ENCODE measurements around the gene HSD17B14.
"Not testable (repeated sequence)": the region's sequence is repeated elsewhere in the genome, so short reads cannot be mapped to it uniquely, and the experiment has no call there.

HSD17B14 gene

DNA sequence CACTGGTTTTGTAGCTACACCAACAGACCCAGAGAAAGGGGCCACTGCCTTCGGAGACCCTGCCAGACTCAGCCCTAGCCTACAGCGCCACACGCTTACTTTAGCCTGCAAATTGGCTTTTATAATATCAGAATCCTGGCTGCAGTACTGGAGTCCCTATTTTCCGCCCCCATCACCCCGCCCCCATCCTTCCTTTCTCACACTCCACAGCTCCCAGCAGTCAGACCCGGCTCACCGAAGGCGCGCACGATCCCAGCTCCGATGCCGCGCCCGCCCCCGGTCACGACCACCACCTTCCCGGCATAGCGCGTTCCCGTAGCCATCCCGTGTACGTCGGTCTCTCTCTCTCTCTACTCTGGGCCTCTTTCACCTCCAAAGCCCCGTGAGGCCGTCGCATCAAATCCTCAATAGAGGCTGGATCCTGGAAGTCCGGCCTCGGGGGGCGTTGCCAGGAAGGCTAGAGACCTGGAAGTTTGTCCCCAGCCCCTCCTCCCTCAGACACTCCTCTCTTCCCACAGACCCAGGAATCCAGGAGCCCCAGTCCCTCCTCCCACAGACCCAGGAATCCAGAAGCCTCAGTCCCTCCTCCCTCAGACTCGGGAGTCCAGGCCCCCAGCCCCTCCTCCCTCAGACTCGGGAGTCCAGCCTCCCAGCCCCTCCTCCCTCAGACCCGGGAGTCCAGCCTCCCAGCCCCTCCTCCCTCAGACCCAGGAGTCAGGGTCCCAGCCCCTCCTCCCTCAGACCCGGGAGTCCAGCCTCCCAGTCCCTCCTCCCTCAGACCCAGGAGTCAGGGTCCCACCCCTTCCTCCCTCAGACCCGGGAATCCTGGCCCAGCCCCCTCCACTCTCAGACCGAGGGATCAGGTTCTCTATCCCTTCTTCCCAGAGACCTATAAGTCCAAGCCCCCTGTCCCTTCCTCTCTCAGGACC is at the start of gene HSD17B14:
Gene HSD17B14 (minus strand): TSS at position 403 of the 929 bp plus-strand sequence. CDS start 80 bp downstream, at position 323.
- no peak for DNase-seq

DNA sequence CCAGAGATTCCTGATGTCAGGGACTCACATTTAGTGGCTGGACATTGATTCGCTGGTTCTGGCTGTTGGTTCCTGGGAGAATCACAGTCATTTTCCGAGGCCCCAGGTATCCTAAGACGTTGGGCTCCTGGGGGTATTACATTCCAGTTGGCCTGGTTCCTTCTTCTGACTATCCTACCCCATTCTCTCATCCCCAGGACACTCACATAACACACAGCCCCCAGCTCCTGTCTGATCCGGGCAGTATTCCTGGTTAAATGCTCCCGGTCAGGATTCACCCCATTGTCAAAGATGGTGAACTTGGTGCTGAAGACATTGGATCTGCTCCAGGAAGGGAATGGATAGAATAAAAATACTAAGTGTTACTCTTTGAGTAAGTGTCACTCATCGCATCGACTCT is 47.4 kb upstream of the HSD17B14 start:
- DNase-seq, result peak; percentile 45

GRCh38 chr19:48881741-48882657 is 45.7 kb upstream of the HSD17B14 start:
- peak; percentile 64 for DNase-seq

- peak; percentile 38 for DNase-seq
These were observed 43.4 kb upstream of the HSD17B14 start for GRCh38 chr19:48879696-48880095.

DNA sequence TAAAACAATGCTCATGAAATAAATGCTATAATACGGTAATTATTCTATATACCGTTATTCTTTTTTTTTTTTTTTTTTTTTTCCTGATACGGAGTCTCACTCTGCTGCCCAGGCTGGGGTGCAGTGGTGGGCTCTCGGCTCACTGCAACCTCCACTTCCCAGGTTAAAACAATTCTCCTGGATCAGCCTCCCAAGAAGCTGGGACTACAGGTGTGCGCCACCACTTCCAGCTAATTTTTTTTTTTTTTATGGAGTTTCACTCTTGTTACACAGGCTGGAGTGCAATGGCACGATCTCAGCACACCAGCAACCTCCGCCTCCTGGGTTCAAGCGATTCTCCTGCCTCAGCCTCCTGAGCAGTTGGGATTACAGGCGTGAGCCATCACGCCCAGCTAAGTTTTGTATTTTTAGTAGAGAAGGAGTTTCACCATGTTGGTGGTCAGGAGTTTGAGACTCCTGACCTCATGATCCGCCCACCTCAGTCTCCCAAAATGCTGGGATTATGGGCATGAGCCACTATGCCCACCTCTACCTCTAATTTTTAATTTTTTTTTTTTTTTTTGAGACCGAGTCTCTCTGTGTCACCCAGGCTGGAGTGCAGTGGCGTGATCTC is 42.8 kb upstream of the HSD17B14 start:
- peak; percentile 30 for DNase-seq

- DNase-seq, result peak; percentile 59
These were observed 42.1 kb upstream of the HSD17B14 start for GRCh38 chr19:48878196-48879024.

DNA sequence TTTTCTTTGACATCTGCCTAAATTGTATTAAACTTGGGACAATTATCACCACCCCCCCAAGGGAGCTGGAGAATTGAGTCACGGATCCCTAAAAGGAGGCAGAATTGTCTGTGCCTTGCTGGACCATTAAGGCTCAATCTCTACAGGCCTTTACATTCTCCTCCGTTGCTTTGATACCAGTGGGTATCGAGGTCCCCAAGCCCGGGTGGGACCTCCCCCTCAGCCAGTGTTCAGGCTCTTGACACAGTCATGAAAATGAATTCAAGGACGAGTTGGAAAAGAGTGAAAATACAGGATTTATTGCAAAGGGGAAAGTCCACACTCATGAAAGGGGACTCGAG is 41.5 kb upstream of the HSD17B14 start:
- peak; percentile 48 for DNase-seq

GRCh38 chr19:48876043-48876981 is 40.0 kb upstream of the HSD17B14 start:
- DNase-seq, result peak; percentile 60

- DNase-seq, result no peak
These were observed 38.2 kb upstream of the HSD17B14 start for GRCh38 chr19:48874303-48875135.

GRCh38 chr19:48873476-48874302 is 37.4 kb upstream of the HSD17B14 start:
- peak; percentile 43 for DNase-seq

DNA sequence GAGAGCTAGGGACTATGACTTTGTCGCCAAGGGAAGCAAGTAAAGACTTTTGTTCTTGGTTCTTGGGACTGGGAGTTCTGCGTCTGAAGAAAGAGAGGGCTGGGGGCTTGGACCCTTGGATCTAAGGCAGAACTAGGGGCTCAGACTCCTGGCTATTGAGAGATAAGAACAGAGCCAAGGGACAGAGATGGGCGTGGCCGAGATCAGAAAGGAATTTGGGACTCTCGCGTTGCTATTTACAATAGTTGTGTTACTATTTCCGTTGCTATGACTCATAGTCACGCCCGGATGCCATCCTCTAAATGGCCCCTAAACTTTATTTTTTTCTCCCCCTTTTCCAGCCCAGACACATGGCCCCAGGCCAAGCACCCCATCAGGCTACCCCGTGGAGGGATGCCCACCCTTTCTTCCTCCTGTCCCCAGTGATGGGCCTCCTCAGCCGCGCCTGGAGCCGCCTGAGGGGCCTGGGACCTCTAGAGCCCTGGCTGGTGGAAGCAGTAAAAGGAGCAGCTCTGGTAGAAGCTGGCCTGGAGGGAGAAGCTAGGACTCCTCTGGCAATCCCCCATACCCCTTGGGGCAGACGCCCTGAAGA is 36.7 kb upstream of the HSD17B14 start:
- peak; percentile 91 for DNase-seq

DNA sequence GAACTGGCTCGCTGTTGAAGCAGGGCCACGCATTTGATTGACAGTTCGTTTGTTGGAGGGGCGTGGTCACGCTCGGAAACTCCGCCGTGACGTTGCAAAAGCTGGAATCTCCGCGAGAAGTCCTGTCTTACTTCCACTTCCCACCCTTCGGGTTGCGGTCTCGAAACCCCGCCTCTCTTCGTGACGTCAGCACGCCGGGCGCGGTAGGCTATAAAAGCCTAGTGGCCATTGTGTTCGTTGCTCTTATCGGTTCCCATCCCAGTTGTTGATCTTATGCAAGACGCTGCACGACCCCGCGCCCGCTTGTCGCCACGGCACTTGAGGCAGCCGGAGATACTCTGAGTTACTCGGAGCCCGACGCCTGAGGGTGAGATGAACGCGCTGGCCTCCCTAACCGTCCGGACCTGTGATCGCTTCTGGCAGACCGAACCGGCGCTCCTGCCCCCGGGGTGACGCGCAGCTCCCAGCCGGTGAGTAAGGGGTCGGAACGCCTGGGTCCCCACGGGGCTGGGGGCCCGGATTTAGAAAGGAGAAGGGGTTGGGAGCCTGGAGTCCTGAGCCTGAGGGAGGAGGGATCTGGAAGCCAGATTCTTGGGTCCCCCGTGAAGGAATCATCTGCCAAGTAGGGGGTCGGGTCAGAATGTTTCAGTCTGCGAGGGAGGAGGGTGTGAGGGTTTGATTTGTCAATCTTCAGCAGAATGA is 36.0 kb upstream of the HSD17B14 start, which contains the start of gene PPP1R15A:
Gene PPP1R15A (plus strand): TSS at position 240 of the 702 bp plus-strand sequence. CDS start 813 bp downstream, outside the sequence.
- DNase-seq, result peak; percentile 100

GRCh38 chr19:48871471-48872181 is 35.3 kb upstream of the HSD17B14 start:
- DNase-seq, result not testable (repeated sequence)

- DNase-seq, result no peak
These were observed 33.8 kb upstream of the HSD17B14 start for GRCh38 chr19:48870048-48870447.

DNA sequence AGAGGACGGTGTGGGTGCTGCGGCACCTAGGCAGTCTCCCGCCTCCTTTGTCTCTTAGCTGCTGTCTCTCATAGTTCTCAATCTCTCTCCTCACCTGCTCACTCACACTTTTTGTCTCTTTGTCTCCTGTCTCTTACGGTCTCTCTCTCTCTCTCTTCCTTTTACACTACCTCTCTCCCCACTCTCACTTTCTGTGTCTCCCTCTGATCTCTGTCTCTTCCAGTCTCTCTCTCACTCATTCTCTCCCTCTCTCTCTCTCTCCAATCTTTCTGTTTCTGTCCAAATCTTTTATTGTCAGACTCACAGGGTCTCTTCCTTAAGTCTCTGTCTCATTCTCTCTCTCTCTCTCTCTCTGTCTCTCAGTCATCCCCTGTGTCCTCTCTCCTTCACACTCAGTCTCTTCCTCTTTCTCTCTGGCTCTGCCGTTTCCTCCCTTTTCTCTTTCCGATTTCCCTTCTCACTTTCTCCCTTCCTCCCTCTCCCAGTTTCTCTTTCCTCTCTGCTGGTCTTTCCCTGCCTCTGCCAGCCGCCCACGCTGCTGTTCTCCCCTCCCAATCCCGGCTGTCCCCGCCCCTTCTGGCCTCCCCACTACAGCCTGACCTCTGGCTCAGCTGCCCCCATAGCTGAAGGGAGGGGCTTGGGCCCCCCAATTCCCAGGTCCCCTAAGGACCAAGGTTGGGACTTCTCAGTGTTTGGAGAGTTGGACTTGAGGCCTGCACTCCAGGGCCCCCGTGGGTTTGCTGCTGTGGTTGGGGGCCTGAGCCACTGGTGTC is 32.0 kb upstream of the HSD17B14 start, which contains the start of gene PLEKHA4:
Gene PLEKHA4 (minus strand): TSS at position 504 of the 773 bp plus-strand sequence. CDS start 997 bp downstream, outside the sequence.
- no peak for DNase-seq

- no peak for DNase-seq
These were observed 31.4 kb upstream of the HSD17B14 start for GRCh38 chr19:48867746-48868113.
